HepG2 (cell line): ENCODE measurements around the gene CADM2.

Source experiments
- CEBPB ChIP-seq: IDR thresholded peaks from 2 replicates; pipeline ENCODE4 v1.6.1; 2011; ENCODE audit warnings: low read depth, low read length, improper control_type of control experiment, borderline replicate concordance
- EZH2 ChIP-seq: conservative IDR thresholded peaks from 2 replicates; pipeline ENCODE4 v1.6.1; 2012; ENCODE audit warnings: mild to moderate bottlenecking, low read depth, low read length, moderate library complexity
- GABPB1 ChIP-seq: IDR thresholded peaks from 2 replicates; pipeline ENCODE4 v1.6.1; 2016; ENCODE audit warnings: mild to moderate bottlenecking, missing genetic modification reagents, moderate library complexity, missing compliant biosample characterization
- HNRNPUL1 ChIP-seq: fragments of 200-400 bp; formaldehyde crosslinking; IDR thresholded peaks from 2 replicates; pipeline ENCODE4 v1.6.1; 2017; ENCODE audit warnings: low read depth, mild to moderate bottlenecking, low read length, moderate library complexity
- MYNN ChIP-seq: sonication (generic); formaldehyde crosslinking; IDR thresholded peaks from 2 replicates; pipeline ENCODE4 v1.4.0; 2020; ENCODE audit warnings: mild to moderate bottlenecking, low read depth, missing genetic modification reagents
- POLR2A ChIP-seq, 2 experiments: IDR thresholded peaks; 2 replicates each; pipeline ENCODE4 v1.6.1; 2011; ENCODE audit warnings: low read depth in 2 of 2, low read length in 2 of 2, mild to moderate bottlenecking in 1 of 2, moderate library complexity in 1 of 2; ENCODE audit not compliant: insufficient read depth in 1 of 2
- RFX5 ChIP-seq: IDR thresholded peaks from 2 replicates; pipeline ENCODE4 v1.6.1; 2011; ENCODE audit warnings: low read depth, low read length, improper control_type of control experiment
- TBL1XR1 ChIP-seq: fragments of 150-350 bp; IDR thresholded peaks from 2 replicates; pipeline ENCODE4 v1.6.1; 2014; ENCODE audit warnings: borderline replicate concordance, low read length; ENCODE audit not compliant: partially characterized antibody
- TBX2 ChIP-seq: sonication (generic); formaldehyde crosslinking; IDR thresholded peaks from 2 replicates; pipeline ENCODE4 v1.5.0; 2020; ENCODE audit warnings: missing genetic modification reagents, mild to moderate bottlenecking, borderline replicate concordance

- no peak for TF ChIP-seq TBX2 (CRISPR knock-in tag)
- no peak for TF ChIP-seq POLR2A (IDR thresholded peaks at IDR 0.05; ENCODE audit: insufficient read depth in 1 of 2, low read depth in 2 of 2, low read length in 2 of 2)
- no peak for TF ChIP-seq HNRNPUL1
- no peak for TF ChIP-seq GABPB1 (CRISPR knock-in tag)
- no peak for TF ChIP-seq EZH2
- TF ChIP-seq RFX5, result no peak
- TF ChIP-seq MYNN (CRISPR knock-in tag), result no peak
- TF ChIP-seq CEBPB, result no peak
- no peak for TF ChIP-seq TBL1XR1
Observed at GRCh38 chr3:85570819-85571218, 612.0 kb downstream of the CADM2 start.
